Measurements from ENCODE around the gene NDUFV2. TPM values are rescaled to one million over a fixed set of nuclear protein-coding genes. Genes with fewer than 3 reads are reported as not detected.
"Not testable (repeated sequence)": the region's sequence is repeated elsewhere in the genome, so short reads cannot be mapped to it uniquely, and the experiment has no call there.

The NDUFV2 gene
- total RNA-seq, 2 experiments from 2014 or later, result 200 to 206 TPM

- peaks cover 74% of the 10 kb centered on the region for H3K4me1 Mint-ChIP-seq (ENCODE audit: low read depth)
- no peaks in the 10 kb centered on the region for H3K27me3 Mint-ChIP-seq (ENCODE audit: low read depth)
- H3K36me3 Mint-ChIP-seq (ENCODE audit: low read depth), result peaks cover 13% of the 10 kb centered on the region
- no peak overlapping the region for H3K27ac Mint-ChIP-seq
- no peak for ATAC-seq
- POLR2A ChIA-PET, result interaction anchor here (0.7 kb wide), 1 partner anchor 85 kb away, joined by 3 read pairs; no protein-coding TSS in a partner anchor
- no peaks in the 10 kb centered on the region for H3K9me3 Mint-ChIP-seq (ENCODE audit: insufficient read depth)
- no peak for DNase-seq
- H3K4me3 Mint-ChIP-seq, result no peak overlapping the region
- CTCF ChIA-PET, result interaction anchor here (1.0 to 2.6 kb wide), 2 partner anchors 67 to 77 kb away, joined by 4 to 15 read pairs; no protein-coding TSS in a partner anchor
These were observed 47.6 kb downstream of the NDUFV2 start for GRCh38 chr18:9150121-9150520.

- H3K9me3 Mint-ChIP-seq (ENCODE audit: insufficient read depth), result no peaks in the 10 kb centered on the region
- peaks cover 22% of the 10 kb centered on the region for H3K36me3 Mint-ChIP-seq (ENCODE audit: low read depth)
- no peak for DNase-seq
- no peaks in the 10 kb centered on the region for H3K27me3 Mint-ChIP-seq (ENCODE audit: low read depth)
- no peak overlapping the region for H3K27ac Mint-ChIP-seq
- ChIA-PET CTCF (interaction anchor here (0.7 to 1.2 kb wide), 2 partner anchors 11 to 364 kb away, joined by 3 to 4 read pairs; no protein-coding TSS in a partner anchor), POLR2A (interaction anchor here (0.6 kb wide), 1 partner anchor 144 kb away, joined by 3 read pairs; no protein-coding TSS in a partner anchor)
- no peak overlapping the region for H3K4me3 Mint-ChIP-seq
- ATAC-seq, result no peak
- peaks cover 67% of the 10 kb centered on the region for H3K4me1 Mint-ChIP-seq (ENCODE audit: low read depth)
These were observed 50.8 kb downstream of the NDUFV2 start for GRCh38 chr18:9153256-9153655.

- ATAC-seq (no peak), DNase-seq (no peak)
- H3K27ac Mint-ChIP-seq, result no peak overlapping the region
- no peaks in the 10 kb centered on the region for H3K27me3 Mint-ChIP-seq (ENCODE audit: low read depth)
- H3K4me1 Mint-ChIP-seq (ENCODE audit: low read depth), result peaks cover 55% of the 10 kb centered on the region
- no peaks in the 10 kb centered on the region for H3K9me3 Mint-ChIP-seq (ENCODE audit: insufficient read depth)
- peaks cover 32% of the 10 kb centered on the region for H3K36me3 Mint-ChIP-seq (ENCODE audit: low read depth)
- ChIA-PET CTCF (interaction anchor here (1.2 to 1.8 kb wide), 2 partner anchors 9 to 83 kb away, joined by 3 to 5 read pairs; no protein-coding TSS in a partner anchor), POLR2A (no interaction called here)
- H3K4me3 Mint-ChIP-seq, result no peak overlapping the region
These were observed 54.2 kb downstream of the NDUFV2 start for GRCh38 chr18:9156604-9157249.

GRCh38 chr18:9157806-9158205 is 55.3 kb downstream of the NDUFV2 start:
- POLR2A ChIA-PET, result no interaction called here
- Mint-ChIP-seq H3K9me3 (ENCODE audit: insufficient read depth) (no peaks in the 10 kb centered on the region), H3K27me3 (ENCODE audit: low read depth) (no peaks in the 10 kb centered on the region), H3K36me3 (ENCODE audit: low read depth) (peaks cover 42% of the 10 kb centered on the region), H3K27ac (no peak overlapping the region), H3K4me1 (ENCODE audit: low read depth) (peaks cover 45% of the 10 kb centered on the region), H3K4me3 (no peak overlapping the region)
- DNase-seq (no peak), ATAC-seq (no peak)
- CTCF ChIA-PET, result no interaction called here

- H3K4me3 Mint-ChIP-seq, result no peak overlapping the region
- H3K4me1 Mint-ChIP-seq (ENCODE audit: low read depth), result peaks cover 31% of the 10 kb centered on the region
- ChIA-PET POLR2A (no interaction called here), CTCF (no interaction called here)
- no peaks in the 10 kb centered on the region for H3K27me3 Mint-ChIP-seq (ENCODE audit: low read depth)
- ATAC-seq, result no peak
- H3K27ac Mint-ChIP-seq, result no peak overlapping the region
- DNase-seq, result no peak
- H3K36me3 Mint-ChIP-seq (ENCODE audit: low read depth), result peaks cover 50% of the 10 kb centered on the region
- H3K9me3 Mint-ChIP-seq (ENCODE audit: insufficient read depth), result peaks cover 13% of the 10 kb centered on the region
These were observed 57.5 kb downstream of the NDUFV2 start for GRCh38 chr18:9160014-9160413.

- DNase-seq; H3K4me3 Mint-ChIP-seq; H3K27me3 Mint-ChIP-seq (ENCODE audit: low read depth); ATAC-seq; H3K27ac Mint-ChIP-seq; POLR2A ChIA-PET: not testable (repeated sequence)
- CTCF ChIA-PET, result interaction anchor here (2.2 kb wide), 1 partner anchor 9 kb away, joined by 4 read pairs; no protein-coding TSS in a partner anchor
- peaks cover 51% of the 10 kb centered on the region for H3K36me3 Mint-ChIP-seq (ENCODE audit: low read depth)
- peaks cover 17% of the 10 kb centered on the region for H3K9me3 Mint-ChIP-seq (ENCODE audit: insufficient read depth)
- peaks cover 17% of the 10 kb centered on the region for H3K4me1 Mint-ChIP-seq (ENCODE audit: low read depth)
These were observed 60.2 kb downstream of the NDUFV2 start for GRCh38 chr18:9162663-9163062.

GRCh38 chr18:9164149-9164548 is 61.6 kb downstream of the NDUFV2 start:
- CTCF ChIA-PET, result interaction anchor here (2.2 kb wide), 1 partner anchor 10 kb away, joined by 4 read pairs; no protein-coding TSS in a partner anchor
- POLR2A ChIA-PET; H3K27me3 Mint-ChIP-seq (ENCODE audit: low read depth); DNase-seq; H3K27ac Mint-ChIP-seq; ATAC-seq; H3K4me3 Mint-ChIP-seq: not testable (repeated sequence)
- peaks cover 52% of the 10 kb centered on the region for H3K36me3 Mint-ChIP-seq (ENCODE audit: low read depth)
- H3K4me1 Mint-ChIP-seq (ENCODE audit: low read depth), result peaks cover 13% of the 10 kb centered on the region
- peaks cover 17% of the 10 kb centered on the region for H3K9me3 Mint-ChIP-seq (ENCODE audit: insufficient read depth)

- H3K4me3 Mint-ChIP-seq; H3K27ac Mint-ChIP-seq; CTCF ChIA-PET; ATAC-seq; DNase-seq; POLR2A ChIA-PET; H3K27me3 Mint-ChIP-seq (ENCODE audit: low read depth): not testable (repeated sequence)
- Mint-ChIP-seq H3K36me3 (ENCODE audit: low read depth) (peaks cover 62% of the 10 kb centered on the region), H3K9me3 (ENCODE audit: insufficient read depth) (peaks cover 17% of the 10 kb centered on the region), H3K4me1 (ENCODE audit: low read depth) (peaks cover 16% of the 10 kb centered on the region)
These were observed 63.4 kb downstream of the NDUFV2 start for GRCh38 chr18:9165883-9166282.

GRCh38 chr18:9169515-9169914 is 67.0 kb downstream of the NDUFV2 start:
- H3K27me3 Mint-ChIP-seq (ENCODE audit: low read depth); ATAC-seq; CTCF ChIA-PET; H3K27ac Mint-ChIP-seq; POLR2A ChIA-PET; DNase-seq; H3K4me3 Mint-ChIP-seq: not testable (repeated sequence)
- peaks cover 50% of the 10 kb centered on the region for H3K36me3 Mint-ChIP-seq (ENCODE audit: low read depth)
- H3K9me3 Mint-ChIP-seq (ENCODE audit: insufficient read depth), result peaks cover 14% of the 10 kb centered on the region
- H3K4me1 Mint-ChIP-seq (ENCODE audit: low read depth), result peaks cover 29% of the 10 kb centered on the region

GRCh38 chr18:9171919-9172318 is 69.4 kb downstream of the NDUFV2 start:
- POLR2A ChIA-PET, result interaction anchor here (0.6 kb wide), 1 partner anchor 21 kb away, joined by 5 read pairs; no protein-coding TSS in a partner anchor
- ATAC-seq; DNase-seq; H3K4me3 Mint-ChIP-seq; H3K9me3 Mint-ChIP-seq (ENCODE audit: insufficient read depth); H3K27ac Mint-ChIP-seq; H3K27me3 Mint-ChIP-seq (ENCODE audit: low read depth); CTCF ChIA-PET: not testable (repeated sequence)
- H3K4me1 Mint-ChIP-seq (ENCODE audit: low read depth), result peaks cover 31% of the 10 kb centered on the region
- peaks cover 52% of the 10 kb centered on the region for H3K36me3 Mint-ChIP-seq (ENCODE audit: low read depth)

GRCh38 chr18:9172506-9173127 is 70.1 kb downstream of the NDUFV2 start:
- Mint-ChIP-seq H3K4me3 (no peak overlapping the region), H3K36me3 (ENCODE audit: low read depth) (peaks cover 50% of the 10 kb centered on the region), H3K9me3 (ENCODE audit: insufficient read depth) (peaks cover 5% of the 10 kb centered on the region), H3K27me3 (ENCODE audit: low read depth) (no peaks in the 10 kb centered on the region), H3K4me1 (ENCODE audit: low read depth) (peaks cover 29% of the 10 kb centered on the region), H3K27ac (no peak overlapping the region)
- ChIA-PET POLR2A (interaction anchor here (0.7 kb wide), 1 partner anchor 142 kb away, joined by 3 read pairs; no protein-coding TSS in a partner anchor), CTCF (no interaction called here)
- no peak for ATAC-seq
- no peak for DNase-seq

- CTCF ChIA-PET, result interaction anchor here (0.7 kb wide), 1 partner anchor 477 kb away, joined by 3 read pairs; no protein-coding TSS in a partner anchor
- Mint-ChIP-seq H3K36me3 (ENCODE audit: low read depth) (peaks cover 48% of the 10 kb centered on the region), H3K9me3 (ENCODE audit: insufficient read depth) (peaks cover 5% of the 10 kb centered on the region), H3K4me1 (ENCODE audit: low read depth) (peaks cover 27% of the 10 kb centered on the region), H3K4me3 (no peak overlapping the region), H3K27ac (no peak overlapping the region), H3K27me3 (ENCODE audit: low read depth) (no peaks in the 10 kb centered on the region)
- DNase-seq, result no peak
- ATAC-seq, result no peak
- POLR2A ChIA-PET, result no interaction called here
These were observed 71.3 kb downstream of the NDUFV2 start for GRCh38 chr18:9173770-9174233.
